Fibroblast of lung (primary cell): ENCODE measurements around the gene GGTLC3. TPM values are rescaled to one million over a fixed set of nuclear protein-coding genes. Genes with fewer than 3 reads are reported as not detected.
"Not testable (repeated sequence)": the region's sequence is repeated elsewhere in the genome, so short reads cannot be mapped to it uniquely, and the experiment has no call there.

Experiments used
- DNase-seq, 2 donors: peaks; one replicate each; pipeline versions ENCODE4 v3.0.0 to v3.0.0-alpha.2; 2010; ENCODE audit warnings: low read depth in 2 of 2
- H2AFZ ChIP-seq: 2 replicates; pipeline ENCODE4 v1.5.1; 2012; ENCODE audit warnings: low read length, control low read depth, inconsistent platforms
- H3K27ac ChIP-seq: 2 replicates; pipeline ENCODE4 v1.5.1; 2011; ENCODE audit warnings: low read length, control low read depth; ENCODE audit not compliant: insufficient read depth
- H3K27me3 ChIP-seq: 2 replicates; pipeline ENCODE4 v1.5.1; 2011; ENCODE audit warnings: mild to moderate bottlenecking, low read length; ENCODE audit not compliant: control insufficient read depth, insufficient read depth
- H3K36me3 ChIP-seq: 2 replicates; pipeline ENCODE4 v1.5.1; 2011; ENCODE audit warnings: low read length; ENCODE audit not compliant: control insufficient read depth, insufficient read depth
- H3K4me1 ChIP-seq: 2 replicates; pipeline ENCODE4 v1.5.1; 2011; ENCODE audit warnings: low read length; ENCODE audit not compliant: control insufficient read depth, insufficient read depth; ENCODE audit errors: extremely low read depth
- H3K4me2 ChIP-seq: 2 replicates; pipeline ENCODE4 v1.5.1; 2011; ENCODE audit warnings: low read length, control low read depth; ENCODE audit not compliant: insufficient read depth; ENCODE audit errors: extremely low read depth
- H3K4me3 ChIP-seq, 4 experiments: fragments of 200-600 bp in 1 of 4; sonication (generic) in 1 of 4; replicated peaks in 1 of 4; 2 replicates each; pipeline ENCODE4 v1.5.1; 2011 to 2016; ENCODE audit warnings: low read length in 4 of 4, low read depth in 3 of 4, mild to moderate bottlenecking in 3 of 4, control low read depth in 2 of 4, inconsistent platforms in 1 of 4, mixed read lengths in 1 of 4; ENCODE audit not compliant: insufficient read depth in 1 of 4; ENCODE audit errors: control extremely low read depth in 1 of 4
- H3K79me2 ChIP-seq: 2 replicates; pipeline ENCODE4 v1.5.1; 2012; ENCODE audit warnings: mild to moderate bottlenecking, low read length, inconsistent platforms; ENCODE audit not compliant: control insufficient read depth, insufficient read depth
- H3K9ac ChIP-seq: 2 replicates; pipeline ENCODE4 v1.5.1; 2011; ENCODE audit warnings: mild to moderate bottlenecking, low read length, control low read depth; ENCODE audit not compliant: insufficient read depth
- H3K9me3 ChIP-seq: 2 replicates; pipeline ENCODE4 v1.5.1; 2012; ENCODE audit warnings: low read depth, low read length; ENCODE audit not compliant: control insufficient read depth, insufficient read depth
- H4K20me1 ChIP-seq: 2 replicates; pipeline ENCODE4 v1.5.1; 2011; ENCODE audit warnings: low read length; ENCODE audit not compliant: control insufficient read depth, insufficient read depth; ENCODE audit errors: extremely low read depth
- polyA minus RNA-seq: library from RNA; depleted of rRNA, polyadenylated mRNA; stranded (reverse); fragments of >200 nt; gene quantifications from 2 replicates; pipeline ENCODE4 v1.2.3, GENCODE V29; 2011; ENCODE audit warnings: low replicate concordance
- polyA plus RNA-seq, 2 donors: library from polyadenylated mRNA; depleted of rRNA in 1 of 2; stranded (reverse) in 1 of 2; unstranded in 1 of 2; fragments of >200 nt; gene quantifications; 2 replicates each; pipeline ENCODE4 v1.2.1, GENCODE V29; 2011 to 2012; ENCODE audit warnings: missing spikeins in 1 of 2
- total RNA-seq: library from RNA; depleted of rRNA; stranded (reverse); fragments of >200 nt; gene quantifications from 2 replicates; pipeline ENCODE4 v1.2.1, GENCODE V29; 2014

The GGTLC3 gene
- total RNA-seq = not detected in 2 replicates
- not detected in 2 replicates for polyA plus RNA-seq
- not detected in 2 replicates for polyA plus RNA-seq (2012)
- not detected in 2 replicates for polyA minus RNA-seq

- H3K9me3 ChIP-seq, H3K9ac ChIP-seq, H3K4me1 ChIP-seq, H3K79me2 ChIP-seq, H3K4me2 ChIP-seq, H3K36me3 ChIP-seq, H4K20me1 ChIP-seq, DNase-seq, H3K4me3 ChIP-seq, H3K27me3 ChIP-seq, H2AFZ ChIP-seq, H3K27ac ChIP-seq: not testable (repeated sequence)
Observed at GRCh38 chr22:18518061-18518460, at the start of gene GGTLC3. TSS of gene GGTLC3 (minus strand) at chr22:18518161. CDS start at chr22:18517897, 264 bp downstream.

GRCh38 chr22:18560099-18560974 is 42.4 kb upstream of the GGTLC3 start:
- not testable (repeated sequence) for H3K9me3 ChIP-seq, H3K36me3 ChIP-seq, H3K9ac ChIP-seq, H3K79me2 ChIP-seq, H3K4me1 ChIP-seq, H3K27me3 ChIP-seq, DNase-seq, H3K27ac ChIP-seq, H4K20me1 ChIP-seq, H3K4me3 ChIP-seq, H3K4me2 ChIP-seq, H2AFZ ChIP-seq

DNA sequence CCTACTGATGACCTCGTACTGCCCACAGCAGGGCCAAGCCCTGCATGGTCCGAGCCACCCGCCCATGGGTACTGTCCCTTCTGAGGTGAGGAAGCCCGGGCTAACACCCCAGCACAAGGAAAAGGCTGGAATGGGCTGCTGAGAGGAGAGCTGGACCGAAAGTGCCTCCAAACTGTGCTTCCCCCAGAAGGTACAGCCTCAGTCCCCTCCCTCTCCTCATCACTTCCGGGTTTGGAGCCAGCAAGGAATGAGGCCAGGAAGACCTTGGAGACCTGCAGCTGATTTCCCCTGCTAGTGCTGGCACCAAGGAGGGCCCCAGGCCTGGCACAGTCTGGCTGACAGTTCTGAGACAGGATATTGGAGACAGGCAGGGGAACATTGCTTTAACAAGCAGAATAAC is 41.0 kb upstream of the GGTLC3 start:
- not testable (repeated sequence) for H2AFZ ChIP-seq, DNase-seq

GRCh38 chr22:18558516-18558915 is 40.6 kb upstream of the GGTLC3 start:
- H3K4me1 ChIP-seq, H3K9ac ChIP-seq, H3K27me3 ChIP-seq, H3K27ac ChIP-seq, H3K79me2 ChIP-seq, DNase-seq, H3K9me3 ChIP-seq, H3K36me3 ChIP-seq, H4K20me1 ChIP-seq, H3K4me3 ChIP-seq, H3K4me2 ChIP-seq, H2AFZ ChIP-seq: not testable (repeated sequence)

More for the DNA sequence above, 41.0 kb upstream of the GGTLC3 start:
- not testable (repeated sequence) for H3K4me3 ChIP-seq, H3K36me3 ChIP-seq, H3K9me3 ChIP-seq, H3K27me3 ChIP-seq, H3K4me1 ChIP-seq, H4K20me1 ChIP-seq, H3K27ac ChIP-seq, H3K79me2 ChIP-seq, H3K9ac ChIP-seq, H3K4me2 ChIP-seq

- H3K4me1 ChIP-seq, H3K27me3 ChIP-seq, H2AFZ ChIP-seq, H3K79me2 ChIP-seq, H3K27ac ChIP-seq, H3K9me3 ChIP-seq, H3K36me3 ChIP-seq, DNase-seq, H3K9ac ChIP-seq, H3K4me3 ChIP-seq, H3K4me2 ChIP-seq, H4K20me1 ChIP-seq: not testable (repeated sequence)
Observed at GRCh38 chr22:18554280-18555256, 36.6 kb upstream of the GGTLC3 start.

- not testable (repeated sequence) for H3K9me3 ChIP-seq, H4K20me1 ChIP-seq, H3K4me3 ChIP-seq, DNase-seq, H3K9ac ChIP-seq, H2AFZ ChIP-seq, H3K27ac ChIP-seq, H3K79me2 ChIP-seq, H3K27me3 ChIP-seq, H3K4me1 ChIP-seq, H3K36me3 ChIP-seq, H3K4me2 ChIP-seq
Observed at GRCh38 chr22:18552839-18553597, 35.1 kb upstream of the GGTLC3 start.
